Measurements from ENCODE around the gene MIDN.

- TF ChIP-seq CTCF (IDR thresholded peaks at IDR 0.05) (no peak), POLR2A (IDR thresholded peaks at IDR 0.05) (no peak)
These were observed 36.7 kb upstream of the MIDN start for GRCh38 chr19:1211494-1212234.
